ENCODE results near the gene SEZ6L.

Gene SEZ6L

DNA sequence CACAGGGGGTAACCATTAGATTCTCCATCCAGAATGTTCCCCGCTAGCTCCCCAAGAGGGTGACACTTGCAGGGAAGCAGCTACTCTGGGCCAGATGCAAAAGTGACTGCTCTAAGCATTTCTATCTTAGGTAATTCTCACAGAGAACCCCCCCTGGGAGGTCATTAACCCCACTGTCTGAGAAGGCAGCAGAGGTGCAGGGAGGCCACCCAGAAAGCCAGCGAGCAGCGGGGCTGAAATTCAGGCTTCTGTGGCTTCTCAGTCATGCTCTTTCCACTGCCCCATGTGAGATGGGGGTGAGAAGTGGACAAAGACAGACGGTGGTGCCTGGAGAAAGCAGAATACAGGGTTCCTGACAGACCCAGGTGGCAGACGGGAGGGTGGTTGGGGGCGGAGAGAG, 145.4 kb downstream of the SEZ6L start:
- no peak overlapping the region for H3K27ac ChIP-seq (ENCODE audit: insufficient read depth in 1 of 2, low read depth in 1 of 2, low read length in 2 of 2, poor library complexity in 1 of 2, severe bottlenecking in 2 of 2)
- H3K9me3 ChIP-seq (ENCODE audit: control extremely low read depth in 1 of 5, control insufficient read depth in 4 of 5, insufficient read depth in 2 of 5, low read depth in 1 of 5, low read length in 4 of 5), result no peaks in the 10 kb centered on the region
- H3K27me3 ChIP-seq (replicated peaks in 2 of 5; ENCODE audit: control insufficient read depth in 4 of 5, insufficient read depth in 5 of 5, low read length in 4 of 5), result peaks cover 0 to 3% (median 0%) of the 10 kb centered on the region in 5 experiments
- WGBS (ENCODE audit: insufficient coverage), result 79% methylated on average over 5 of the region's 6 CpGs
- DNase-seq, result no peak
- H3K4me3 ChIP-seq (ENCODE audit: control insufficient read depth in 1 of 7, extremely low read depth in 1 of 7, insufficient read depth in 4 of 7, low read depth in 2 of 7, low read length in 6 of 7), result no peak overlapping the region
- POLR2A ChIA-PET, result no interaction called here
- no peaks in the 10 kb centered on the region for H3K4me1 ChIP-seq (ENCODE audit: control extremely low read depth in 1 of 4, control insufficient read depth in 4 of 4, insufficient read depth in 4 of 4, low read length in 3 of 4)
- H3K36me3 ChIP-seq (ENCODE audit: control insufficient read depth in 4 of 4, insufficient read depth in 4 of 4, low read length in 3 of 4), result no peaks in the 10 kb centered on the region
- CTCF ChIA-PET, result no interaction called here

- Histone ChIP-seq H3K27me3 (replicated peaks in 2 of 5; ENCODE audit: control insufficient read depth in 4 of 5, insufficient read depth in 5 of 5, low read length in 4 of 5) (peaks cover 0 to 3% (median 0%) of the 10 kb centered on the region in 5 experiments), H3K36me3 (ENCODE audit: control insufficient read depth in 4 of 4, insufficient read depth in 4 of 4, low read length in 3 of 4) (no peaks in the 10 kb centered on the region), H3K27ac (ENCODE audit: insufficient read depth in 1 of 2, low read depth in 1 of 2, low read length in 2 of 2, poor library complexity in 1 of 2, severe bottlenecking in 2 of 2) (no peak overlapping the region), H3K4me3 (ENCODE audit: control insufficient read depth in 1 of 7, extremely low read depth in 1 of 7, insufficient read depth in 4 of 7, low read depth in 2 of 7, low read length in 6 of 7) (no peak overlapping the region), H3K4me1 (ENCODE audit: control extremely low read depth in 1 of 4, control insufficient read depth in 4 of 4, insufficient read depth in 4 of 4, low read length in 3 of 4) (no peaks in the 10 kb centered on the region), H3K9me3 (ENCODE audit: control extremely low read depth in 1 of 5, control insufficient read depth in 4 of 5, insufficient read depth in 2 of 5, low read depth in 1 of 5, low read length in 4 of 5) (no peaks in the 10 kb centered on the region)
- WGBS (ENCODE audit: insufficient coverage), result 67% methylated on average over 1 of the region's 2 CpGs
- POLR2A ChIA-PET, result no interaction called here
- CTCF ChIA-PET, result no interaction called here
- no peak for DNase-seq
Observed at GRCh38 chr22:26316732-26317285, 147.5 kb downstream of the SEZ6L start.

DNA sequence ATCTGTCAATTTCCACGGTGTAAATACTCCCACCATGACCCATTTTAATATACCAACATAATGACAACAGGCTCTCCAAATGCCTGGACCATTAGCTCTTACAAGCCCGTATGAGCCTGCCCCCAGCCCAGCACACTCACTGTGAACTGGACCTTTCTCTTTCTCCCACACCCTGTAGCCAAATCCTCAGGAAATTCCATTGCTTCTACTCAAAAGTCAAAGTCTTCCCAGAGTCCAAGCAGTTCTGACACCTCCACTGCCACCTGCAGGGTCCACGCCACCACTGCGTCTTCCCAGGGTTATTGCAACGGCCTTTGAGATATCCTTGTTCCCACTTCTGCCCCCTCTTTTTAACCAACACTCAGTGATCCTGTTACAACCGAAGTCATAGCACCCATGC, 149.7 kb downstream of the SEZ6L start:
- peak in 1 of 3 donors; percentile 34 for DNase-seq
- POLR2A ChIA-PET, result no interaction called here
- H3K36me3 ChIP-seq (ENCODE audit: control insufficient read depth in 4 of 4, insufficient read depth in 4 of 4, low read length in 3 of 4), result no peaks in the 10 kb centered on the region
- H3K27ac ChIP-seq (ENCODE audit: insufficient read depth in 1 of 2, low read depth in 1 of 2, low read length in 2 of 2, poor library complexity in 1 of 2, severe bottlenecking in 2 of 2), result no peak overlapping the region
- 77% methylated on average over 6 of the region's 6 CpGs for WGBS (ENCODE audit: insufficient coverage)
- no peaks in the 10 kb centered on the region for H3K9me3 ChIP-seq (ENCODE audit: control extremely low read depth in 1 of 5, control insufficient read depth in 4 of 5, insufficient read depth in 2 of 5, low read depth in 1 of 5, low read length in 4 of 5)
- H3K4me1 ChIP-seq (ENCODE audit: control extremely low read depth in 1 of 4, control insufficient read depth in 4 of 4, insufficient read depth in 4 of 4, low read length in 3 of 4), result no peaks in the 10 kb centered on the region
- no peak overlapping the region for H3K4me3 ChIP-seq (ENCODE audit: control insufficient read depth in 1 of 7, extremely low read depth in 1 of 7, insufficient read depth in 4 of 7, low read depth in 2 of 7, low read length in 6 of 7)
- H3K27me3 ChIP-seq (replicated peaks in 2 of 5; ENCODE audit: control insufficient read depth in 4 of 5, insufficient read depth in 5 of 5, low read length in 4 of 5), result peaks cover 0 to 6% (median 0%) of the 10 kb centered on the region in 5 experiments
- CTCF ChIA-PET, result interaction anchor here (0.8 to 1.3 kb wide), 3 partner anchors 12 to 148 kb away, joined by 3 read pairs; no protein-coding TSS in a partner anchor

- Histone ChIP-seq H3K27ac (ENCODE audit: insufficient read depth in 1 of 2, low read depth in 1 of 2, low read length in 2 of 2, poor library complexity in 1 of 2, severe bottlenecking in 2 of 2) (no peak overlapping the region), H3K4me3 (ENCODE audit: control insufficient read depth in 1 of 7, extremely low read depth in 1 of 7, insufficient read depth in 4 of 7, low read depth in 2 of 7, low read length in 6 of 7) (no peak overlapping the region), H3K4me1 (ENCODE audit: control extremely low read depth in 1 of 4, control insufficient read depth in 4 of 4, insufficient read depth in 4 of 4, low read length in 3 of 4) (no peaks in the 10 kb centered on the region), H3K27me3 (replicated peaks in 2 of 5; ENCODE audit: control insufficient read depth in 4 of 5, insufficient read depth in 5 of 5, low read length in 4 of 5) (peaks cover 0 to 6% (median 0%) of the 10 kb centered on the region in 5 experiments), H3K36me3 (ENCODE audit: control insufficient read depth in 4 of 4, insufficient read depth in 4 of 4, low read length in 3 of 4) (no peaks in the 10 kb centered on the region), H3K9me3 (ENCODE audit: control extremely low read depth in 1 of 5, control insufficient read depth in 4 of 5, insufficient read depth in 2 of 5, low read depth in 1 of 5, low read length in 4 of 5) (no peaks in the 10 kb centered on the region)
- DNase-seq, result no peak
- ChIA-PET POLR2A (no interaction called here), CTCF (interaction anchor here (0.6 to 1.9 kb wide), 3 partner anchors 10 to 1870 kb away, joined by 3 to 10 read pairs (median 4); no protein-coding TSS in a partner anchor)
- WGBS (ENCODE audit: insufficient coverage), result 67% methylated on average over 4 of the region's 5 CpGs
Observed at GRCh38 chr22:26320447-26320846, 151.2 kb downstream of the SEZ6L start.

DNA sequence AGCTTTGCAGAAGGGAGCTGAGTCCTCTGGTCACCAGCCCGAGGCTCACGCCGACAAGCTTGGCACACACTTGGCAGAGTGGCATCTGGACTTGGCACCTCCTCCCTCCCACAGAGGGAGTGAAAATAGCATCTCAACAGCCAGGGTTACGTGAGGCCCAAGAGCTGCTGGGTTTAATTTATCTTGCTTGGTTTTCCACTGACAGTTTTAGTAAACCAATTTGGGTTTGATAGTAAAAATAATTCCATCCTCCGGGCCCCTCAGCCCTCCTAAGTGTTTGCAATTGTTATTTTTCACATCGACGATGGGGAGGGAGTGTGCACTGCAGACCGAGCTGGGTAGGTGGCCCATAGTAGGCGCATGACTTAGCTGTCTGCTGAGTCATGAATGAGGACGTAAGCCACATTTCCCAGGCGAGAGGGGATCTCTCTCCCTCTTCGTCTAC, 152.2 kb downstream of the SEZ6L start:
- H3K36me3 ChIP-seq (ENCODE audit: control insufficient read depth in 4 of 4, insufficient read depth in 4 of 4, low read length in 3 of 4), result no peaks in the 10 kb centered on the region
- 60% methylated on average over 11 of the region's 12 CpGs for WGBS (ENCODE audit: insufficient coverage)
- no peaks in the 10 kb centered on the region for H3K9me3 ChIP-seq (ENCODE audit: control extremely low read depth in 1 of 5, control insufficient read depth in 4 of 5, insufficient read depth in 2 of 5, low read depth in 1 of 5, low read length in 4 of 5)
- peak in 1 of 3 donors; percentile 22 for DNase-seq
- ChIA-PET CTCF (interaction anchor here (1.5 to 1.9 kb wide), 3 partner anchors 9 to 149 kb away, joined by 3 to 10 read pairs (median 4); no protein-coding TSS in a partner anchor), POLR2A (no interaction called here)
- H3K27ac ChIP-seq (ENCODE audit: insufficient read depth in 1 of 2, low read depth in 1 of 2, low read length in 2 of 2, poor library complexity in 1 of 2, severe bottlenecking in 2 of 2), result no peak overlapping the region
- H3K27me3 ChIP-seq (replicated peaks in 2 of 5; ENCODE audit: control insufficient read depth in 4 of 5, insufficient read depth in 5 of 5, low read length in 4 of 5), result peaks cover 0 to 6% (median 0%) of the 10 kb centered on the region in 5 experiments
- H3K4me1 ChIP-seq (ENCODE audit: control extremely low read depth in 1 of 4, control insufficient read depth in 4 of 4, insufficient read depth in 4 of 4, low read length in 3 of 4), result no peaks in the 10 kb centered on the region
- H3K4me3 ChIP-seq (ENCODE audit: control insufficient read depth in 1 of 7, extremely low read depth in 1 of 7, insufficient read depth in 4 of 7, low read depth in 2 of 7, low read length in 6 of 7), result no peak overlapping the region

DNA sequence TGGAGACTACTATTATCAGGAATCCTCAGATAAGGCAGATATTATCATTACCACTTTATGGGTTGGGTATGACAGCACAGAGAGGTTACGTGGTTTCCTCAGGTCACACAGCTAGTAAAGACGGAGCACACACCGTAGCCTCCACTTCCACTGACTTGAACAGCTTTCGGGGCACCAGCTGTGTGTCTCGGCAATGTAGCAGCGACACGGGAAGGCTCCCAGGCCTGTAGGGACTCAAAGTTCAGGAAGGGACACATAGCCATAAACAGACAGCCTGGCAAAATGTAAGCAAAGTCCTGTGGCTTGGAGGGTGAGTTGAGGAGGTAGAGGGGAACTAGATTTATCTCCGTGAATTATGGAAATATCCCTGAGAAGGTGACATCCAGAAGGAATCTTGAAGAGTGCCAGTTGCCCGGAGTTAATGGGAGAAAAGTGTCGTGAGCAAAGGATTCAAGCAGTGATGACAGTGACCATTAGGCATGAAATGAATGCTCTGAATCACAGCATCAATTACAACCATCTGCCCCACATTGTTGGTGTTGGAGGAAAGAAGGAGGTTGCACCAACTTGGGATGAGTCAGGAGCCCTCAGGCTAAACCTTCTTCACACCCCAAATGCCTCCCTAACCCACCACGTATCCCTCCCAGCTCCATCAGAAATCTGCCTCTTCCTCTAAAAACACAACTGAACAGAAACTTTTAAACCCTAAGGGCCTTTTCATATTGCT, 153.1 kb downstream of the SEZ6L start:
- H3K4me1 ChIP-seq (ENCODE audit: control extremely low read depth in 1 of 4, control insufficient read depth in 4 of 4, insufficient read depth in 4 of 4, low read length in 3 of 4), result no peaks in the 10 kb centered on the region
- peaks cover 0 to 6% (median 0%) of the 10 kb centered on the region in 5 experiments for H3K27me3 ChIP-seq (replicated peaks in 2 of 5; ENCODE audit: control insufficient read depth in 4 of 5, insufficient read depth in 5 of 5, low read length in 4 of 5)
- no peak overlapping the region for H3K4me3 ChIP-seq (ENCODE audit: control insufficient read depth in 1 of 7, extremely low read depth in 1 of 7, insufficient read depth in 4 of 7, low read depth in 2 of 7, low read length in 6 of 7)
- no peak overlapping the region for H3K27ac ChIP-seq (ENCODE audit: insufficient read depth in 1 of 2, low read depth in 1 of 2, low read length in 2 of 2, poor library complexity in 1 of 2, severe bottlenecking in 2 of 2)
- no peak for DNase-seq
- POLR2A ChIA-PET, result no interaction called here
- CTCF ChIA-PET, result interaction anchor here (1.5 to 1.9 kb wide), 3 partner anchors 8 to 150 kb away, joined by 3 to 10 read pairs (median 4); no protein-coding TSS in a partner anchor
- H3K36me3 ChIP-seq (ENCODE audit: control insufficient read depth in 4 of 4, insufficient read depth in 4 of 4, low read length in 3 of 4), result no peaks in the 10 kb centered on the region
- no peaks in the 10 kb centered on the region for H3K9me3 ChIP-seq (ENCODE audit: control extremely low read depth in 1 of 5, control insufficient read depth in 4 of 5, insufficient read depth in 2 of 5, low read depth in 1 of 5, low read length in 4 of 5)
- WGBS (ENCODE audit: insufficient coverage), result 92% methylated on average over 10 of the region's 11 CpGs

- Histone ChIP-seq H3K4me1 (ENCODE audit: control extremely low read depth in 1 of 4, control insufficient read depth in 4 of 4, insufficient read depth in 4 of 4, low read length in 3 of 4) (no peaks in the 10 kb centered on the region), H3K9me3 (ENCODE audit: control extremely low read depth in 1 of 5, control insufficient read depth in 4 of 5, insufficient read depth in 2 of 5, low read depth in 1 of 5, low read length in 4 of 5) (no peaks in the 10 kb centered on the region), H3K4me3 (ENCODE audit: control insufficient read depth in 1 of 7, extremely low read depth in 1 of 7, insufficient read depth in 4 of 7, low read depth in 2 of 7, low read length in 6 of 7) (no peak overlapping the region), H3K27ac (ENCODE audit: insufficient read depth in 1 of 2, low read depth in 1 of 2, low read length in 2 of 2, poor library complexity in 1 of 2, severe bottlenecking in 2 of 2) (no peak overlapping the region), H3K36me3 (ENCODE audit: control insufficient read depth in 4 of 4, insufficient read depth in 4 of 4, low read length in 3 of 4) (no peaks in the 10 kb centered on the region), H3K27me3 (replicated peaks in 2 of 5; ENCODE audit: control insufficient read depth in 4 of 5, insufficient read depth in 5 of 5, low read length in 4 of 5) (peaks cover 0 to 7% (median 0%) of the 10 kb centered on the region in 5 experiments)
- ChIA-PET CTCF (no interaction called here), POLR2A (no interaction called here)
- no peak for DNase-seq
- 89% methylated on average over 5 of the region's 5 CpGs for WGBS (ENCODE audit: insufficient coverage)
Observed at GRCh38 chr22:26323013-26323412, 153.8 kb downstream of the SEZ6L start.
